Activated naive CD8-positive, alpha-beta T cell treated with anti-CD3 and anti-CD28 coated beads, Interleukin-2, amount 50 U/mL, for 24 hours (primary cell): Measurements from ENCODE around the gene CNOT8.

Experiments
- ATAC-seq: fragments of 150-1000 bp; cut with Tn5 transposase; one replicate; pipeline ENCODE4 v1.10.0; 2021
- DNase-seq: peaks from one replicate; pipeline ENCODE4 v3.0.0; 2021
- H3K27ac Mint-ChIP-seq: one replicate; pipeline ENCODE4 v1.8.0; 2021; ENCODE audit warnings: mild to moderate bottlenecking, mixed read lengths
- H3K27me3 Mint-ChIP-seq: one replicate; pipeline ENCODE4 v1.8.0; 2021; ENCODE audit warnings: mixed read lengths
- H3K36me3 Mint-ChIP-seq: one replicate; pipeline ENCODE4 v1.8.0; 2021; ENCODE audit warnings: low read depth, mixed read lengths
- H3K4me1 Mint-ChIP-seq: one replicate; pipeline ENCODE4 v1.8.0; 2021; ENCODE audit warnings: mixed read lengths
- H3K4me3 Mint-ChIP-seq: one replicate; pipeline ENCODE4 v1.8.0; 2021; ENCODE audit warnings: mild to moderate bottlenecking, moderate library complexity, mixed read lengths
- H3K9me3 Mint-ChIP-seq: one replicate; pipeline ENCODE4 v1.8.0; 2021; ENCODE audit warnings: mixed read lengths

The CNOT8 gene

GRCh38 chr5:154844809-154845208, 13.6 kb upstream of the CNOT8 start:
- H3K27ac Mint-ChIP-seq, result no peak overlapping the region
- no peaks in the 10 kb centered on the region for H3K36me3 Mint-ChIP-seq
- no peaks in the 10 kb centered on the region for H3K9me3 Mint-ChIP-seq
- DNase-seq (no peak), ATAC-seq (no peak)
- no peak overlapping the region for H3K4me3 Mint-ChIP-seq
- peaks cover 4% of the 10 kb centered on the region for H3K4me1 Mint-ChIP-seq
- no peaks in the 10 kb centered on the region for H3K27me3 Mint-ChIP-seq

- ATAC-seq, result no peak
- no peaks in the 10 kb centered on the region for H3K27me3 Mint-ChIP-seq
These were observed 9.1 kb upstream of the CNOT8 start for GRCh38 chr5:154849264-154849785.

DNA sequence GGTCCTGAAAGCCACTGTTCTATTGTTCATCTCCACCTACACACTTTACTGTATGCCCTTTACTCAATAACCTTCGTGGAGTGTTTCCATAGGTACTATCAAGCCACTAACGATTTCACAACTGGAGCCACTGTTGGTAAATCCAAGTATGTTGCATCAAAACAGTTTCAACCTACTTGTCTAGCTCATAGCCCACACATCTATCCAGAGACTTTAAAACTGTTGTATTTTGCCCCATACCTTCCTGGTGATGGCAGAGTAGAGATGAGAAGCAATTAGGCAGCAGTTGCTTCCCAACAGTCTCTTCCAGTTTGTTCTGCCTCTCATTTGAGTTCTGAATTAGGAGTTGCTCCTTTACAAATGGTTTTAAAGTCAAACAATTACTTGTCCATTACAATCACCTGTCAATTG, 8.6 kb upstream of the CNOT8 start:
- DNase-seq (no peak), ATAC-seq (peak; percentile 65)
- Mint-ChIP-seq H3K27me3 (no peaks in the 10 kb centered on the region), H3K4me3 (no peak overlapping the region), H3K9me3 (no peaks in the 10 kb centered on the region), H3K4me1 (peaks cover 12% of the 10 kb centered on the region), H3K36me3 (no peaks in the 10 kb centered on the region), H3K27ac (no peak overlapping the region)

More at GRCh38 chr5:154849264-154849785, 9.1 kb upstream of the CNOT8 start:
- no peak overlapping the region for H3K4me3 Mint-ChIP-seq
- no peaks in the 10 kb centered on the region for H3K36me3 Mint-ChIP-seq
- no peak overlapping the region for H3K27ac Mint-ChIP-seq
- H3K4me1 Mint-ChIP-seq, result peaks cover 12% of the 10 kb centered on the region
- DNase-seq, result no peak
- H3K9me3 Mint-ChIP-seq, result no peaks in the 10 kb centered on the region

DNA sequence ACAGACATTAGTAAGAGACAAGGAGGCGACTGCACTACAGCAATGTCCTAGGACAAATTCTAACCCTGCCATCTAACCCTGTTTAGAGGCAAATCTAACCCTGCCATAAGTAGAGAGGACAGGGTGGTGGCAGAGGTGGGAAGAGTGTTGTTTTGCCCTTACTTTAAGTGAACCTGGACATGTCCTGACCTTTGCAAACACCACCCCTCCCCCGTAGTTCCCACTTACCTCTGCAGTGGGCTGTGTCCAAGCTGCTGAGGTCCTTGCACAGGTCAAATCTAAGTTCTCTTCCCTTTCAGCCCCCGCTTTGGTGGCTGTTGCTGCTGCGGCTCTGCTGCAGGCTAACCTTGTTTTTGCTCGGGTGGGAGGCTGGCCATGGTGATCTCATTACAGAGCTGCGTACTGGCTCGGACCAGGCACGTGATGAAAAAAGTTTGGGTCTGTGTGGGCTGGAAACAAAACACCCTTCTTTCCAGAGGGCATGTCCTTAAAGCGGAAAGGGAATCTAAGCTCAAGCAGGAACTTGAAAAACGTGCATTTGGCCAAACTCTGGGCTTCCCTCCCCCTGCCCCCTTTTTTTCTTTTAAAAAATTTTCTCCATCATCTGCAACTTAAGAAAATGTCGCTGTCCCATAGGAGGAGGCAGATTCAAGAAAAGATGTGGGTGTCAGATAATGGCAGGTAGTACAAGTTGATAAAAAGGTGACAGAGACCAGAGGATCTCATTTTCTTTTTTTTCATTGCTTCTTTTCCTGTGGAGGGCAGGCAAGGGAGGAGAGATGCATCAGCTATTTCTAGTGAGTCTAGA, 8.0 kb upstream of the CNOT8 start, which contains the start of gene FAXDC2:
TSS of gene FAXDC2 (minus strand) at position 349 of the 808 bp plus-strand sequence. CDS start 12,425 bp downstream, outside the sequence.
- Mint-ChIP-seq H3K4me3 (no peak within 1 kb of the TSS), H3K27me3 (no peaks in the 10 kb centered on the region), H3K4me1 (peaks cover 12% of the 10 kb centered on the region), H3K36me3 (no peaks in the 10 kb centered on the region), H3K9me3 (no peaks in the 10 kb centered on the region), H3K27ac (no peak within 1 kb of the TSS)
- DNase-seq, result no peak
- ATAC-seq, result peak; percentile 12

DNA sequence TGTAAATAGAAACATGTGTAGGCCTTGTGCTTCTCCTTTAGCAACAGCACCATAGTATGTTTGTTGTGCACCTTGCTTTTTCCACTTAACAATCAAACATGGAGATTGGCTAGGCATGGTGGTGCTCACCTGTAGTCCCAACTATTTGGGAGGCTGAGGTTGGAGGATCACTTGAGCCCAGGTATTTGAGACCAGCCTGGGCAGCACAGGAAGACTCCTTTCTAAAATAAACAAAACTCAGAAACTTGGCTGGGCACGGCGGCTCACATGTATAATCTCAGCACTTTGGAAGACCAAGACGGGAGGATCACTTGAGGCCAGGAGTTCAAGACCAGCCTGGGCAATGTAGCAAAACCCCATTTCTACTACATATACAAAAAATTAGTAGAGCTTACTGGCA, 7.1 kb upstream of the CNOT8 start:
- no peak for ATAC-seq

GRCh38 chr5:154857530-154858296, 714 bp upstream of the CNOT8 start:
- no peaks in the 10 kb centered on the region for H3K9me3 Mint-ChIP-seq
- DNase-seq (peak; percentile 86), ATAC-seq (peak; percentile 58)
- H3K27me3 Mint-ChIP-seq, result no peaks in the 10 kb centered on the region
- H3K36me3 Mint-ChIP-seq, result peaks cover 12% of the 10 kb centered on the region
- H3K4me3 Mint-ChIP-seq, result peak overlapping the region; percentile 99
- H3K4me1 Mint-ChIP-seq, result peaks cover 40% of the 10 kb centered on the region
- H3K27ac Mint-ChIP-seq, result peak overlapping the region; percentile 99

More for the DNA sequence above, 7.1 kb upstream of the CNOT8 start:
- H3K4me1 Mint-ChIP-seq, result peaks cover 12% of the 10 kb centered on the region
- no peaks in the 10 kb centered on the region for H3K36me3 Mint-ChIP-seq
- H3K9me3 Mint-ChIP-seq, result no peaks in the 10 kb centered on the region
- H3K27ac Mint-ChIP-seq, result no peak overlapping the region
- no peak for DNase-seq
- H3K27me3 Mint-ChIP-seq, result no peaks in the 10 kb centered on the region
- no peak overlapping the region for H3K4me3 Mint-ChIP-seq

DNA sequence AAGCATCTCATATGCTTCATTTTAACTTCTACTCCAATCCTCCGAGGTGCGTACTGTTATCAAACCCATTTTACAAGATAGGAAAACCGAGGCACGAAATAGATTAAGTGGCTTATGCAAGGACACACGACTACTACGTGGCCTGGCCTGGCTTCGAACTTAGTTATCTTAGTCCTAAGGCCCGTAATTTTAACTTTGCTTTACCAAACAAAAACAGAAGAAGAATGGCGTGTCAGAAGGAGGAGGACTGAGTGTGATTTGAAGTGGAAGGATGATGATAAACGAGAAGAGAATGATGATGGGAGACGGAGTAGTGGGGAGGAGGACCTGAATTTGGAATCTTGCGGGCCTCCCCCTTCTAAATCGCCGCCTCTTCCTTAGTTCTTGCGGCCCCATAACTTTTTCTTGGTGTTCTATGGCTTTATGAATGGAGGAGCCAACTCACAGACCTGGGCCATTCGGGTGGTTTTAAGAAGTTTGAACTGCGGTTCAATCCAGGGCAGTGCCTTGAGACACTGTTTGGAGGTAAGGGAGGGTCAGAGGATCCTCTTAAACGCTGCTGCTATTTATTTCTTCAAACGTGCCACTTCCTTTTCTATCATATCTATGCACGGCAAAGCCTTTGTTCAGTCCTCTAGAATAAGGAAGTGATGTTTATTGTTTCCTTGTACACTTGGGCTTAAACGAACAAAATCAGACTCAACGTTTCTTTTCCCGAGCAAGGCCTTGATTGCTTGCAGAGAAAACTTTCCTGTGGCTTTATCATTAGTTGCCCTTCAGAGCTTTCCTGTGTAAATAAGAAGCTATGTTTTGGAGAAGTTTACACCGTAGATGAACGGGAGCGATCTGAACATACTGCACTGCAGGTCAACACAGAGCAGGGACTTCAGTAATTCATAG, 795 bp downstream of the CNOT8 start:
- H3K4me1 Mint-ChIP-seq, result peaks cover 48% of the 10 kb centered on the region
- DNase-seq (peak; percentile 7), ATAC-seq (no peak)
- peaks cover 24% of the 10 kb centered on the region for H3K36me3 Mint-ChIP-seq
- peak overlapping the region; percentile 99 for H3K4me3 Mint-ChIP-seq
- H3K27me3 Mint-ChIP-seq, result no peaks in the 10 kb centered on the region
- peak overlapping the region; percentile 99 for H3K27ac Mint-ChIP-seq
- no peaks in the 10 kb centered on the region for H3K9me3 Mint-ChIP-seq

DNA sequence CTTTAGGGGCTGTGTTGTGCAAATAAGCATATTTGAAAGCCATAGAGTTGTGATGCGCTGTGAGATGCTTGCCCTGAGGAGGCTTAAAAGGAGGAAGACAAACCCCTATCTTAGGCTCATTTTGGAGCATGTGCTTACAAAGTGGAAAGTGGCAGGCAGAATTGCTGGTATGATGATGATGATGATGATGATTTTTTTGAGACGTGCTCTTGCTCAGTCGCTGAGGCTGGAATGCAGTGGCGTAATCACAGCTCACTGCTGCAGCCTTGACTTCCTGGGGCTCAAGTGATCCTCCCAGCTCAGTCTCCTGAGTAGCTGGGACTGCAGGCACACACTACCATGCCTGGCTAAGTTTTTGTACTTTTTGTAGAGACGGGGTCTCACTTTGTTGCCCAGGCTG, 1.7 kb downstream of the CNOT8 start:
- H3K27me3 Mint-ChIP-seq, result no peaks in the 10 kb centered on the region
- H3K27ac Mint-ChIP-seq, result peak overlapping the region; percentile 99
- H3K4me1 Mint-ChIP-seq, result peaks cover 56% of the 10 kb centered on the region
- H3K4me3 Mint-ChIP-seq, result peak overlapping the region; percentile 99
- peaks cover 31% of the 10 kb centered on the region for H3K36me3 Mint-ChIP-seq
- ATAC-seq (no peak), DNase-seq (peak; percentile 13)
- H3K9me3 Mint-ChIP-seq, result no peaks in the 10 kb centered on the region

- ATAC-seq (no peak), DNase-seq (no peak)
- Mint-ChIP-seq H3K27me3 (no peaks in the 10 kb centered on the region), H3K9me3 (no peaks in the 10 kb centered on the region), H3K27ac (peak overlapping the region; percentile 99), H3K4me1 (peaks cover 62% of the 10 kb centered on the region), H3K36me3 (peaks cover 38% of the 10 kb centered on the region), H3K4me3 (peak overlapping the region; percentile 99)
These were observed 2.3 kb downstream of the CNOT8 start for GRCh38 chr5:154860765-154861164.

DNA sequence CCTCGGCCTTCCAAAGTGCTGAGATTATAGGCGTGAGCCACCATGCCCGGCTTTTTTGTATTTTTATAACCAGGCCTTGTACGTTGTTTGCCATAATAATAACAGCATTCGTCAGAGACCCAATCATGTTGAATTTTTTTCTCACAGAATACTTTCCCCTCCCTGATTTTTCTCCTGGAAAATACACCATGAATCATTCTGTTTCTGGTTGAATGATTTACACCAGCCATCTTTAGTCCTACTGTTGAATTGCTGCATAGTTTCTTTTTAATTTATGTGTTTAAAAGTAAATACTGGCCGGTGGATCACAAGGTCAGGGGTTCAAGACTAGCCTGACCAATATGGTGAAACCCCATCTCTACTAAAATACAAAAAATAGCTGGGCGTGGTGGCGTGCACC, 3.5 kb downstream of the CNOT8 start:
- Mint-ChIP-seq H3K27ac (no peak overlapping the region), H3K4me3 (no peak overlapping the region), H3K9me3 (no peaks in the 10 kb centered on the region), H3K36me3 (peaks cover 47% of the 10 kb centered on the region), H3K27me3 (no peaks in the 10 kb centered on the region), H3K4me1 (peaks cover 69% of the 10 kb centered on the region)
- no peak for ATAC-seq
- DNase-seq, result no peak

- ATAC-seq, result no peak
- peak overlapping the region; percentile 28 for H3K27ac Mint-ChIP-seq
- H3K36me3 Mint-ChIP-seq, result peaks cover 50% of the 10 kb centered on the region
- peaks cover 70% of the 10 kb centered on the region for H3K4me1 Mint-ChIP-seq
- no peak overlapping the region for H3K4me3 Mint-ChIP-seq
- H3K27me3 Mint-ChIP-seq, result no peaks in the 10 kb centered on the region
- no peaks in the 10 kb centered on the region for H3K9me3 Mint-ChIP-seq
- no peak for DNase-seq
These were observed 4.3 kb downstream of the CNOT8 start for GRCh38 chr5:154862766-154863165.

DNA sequence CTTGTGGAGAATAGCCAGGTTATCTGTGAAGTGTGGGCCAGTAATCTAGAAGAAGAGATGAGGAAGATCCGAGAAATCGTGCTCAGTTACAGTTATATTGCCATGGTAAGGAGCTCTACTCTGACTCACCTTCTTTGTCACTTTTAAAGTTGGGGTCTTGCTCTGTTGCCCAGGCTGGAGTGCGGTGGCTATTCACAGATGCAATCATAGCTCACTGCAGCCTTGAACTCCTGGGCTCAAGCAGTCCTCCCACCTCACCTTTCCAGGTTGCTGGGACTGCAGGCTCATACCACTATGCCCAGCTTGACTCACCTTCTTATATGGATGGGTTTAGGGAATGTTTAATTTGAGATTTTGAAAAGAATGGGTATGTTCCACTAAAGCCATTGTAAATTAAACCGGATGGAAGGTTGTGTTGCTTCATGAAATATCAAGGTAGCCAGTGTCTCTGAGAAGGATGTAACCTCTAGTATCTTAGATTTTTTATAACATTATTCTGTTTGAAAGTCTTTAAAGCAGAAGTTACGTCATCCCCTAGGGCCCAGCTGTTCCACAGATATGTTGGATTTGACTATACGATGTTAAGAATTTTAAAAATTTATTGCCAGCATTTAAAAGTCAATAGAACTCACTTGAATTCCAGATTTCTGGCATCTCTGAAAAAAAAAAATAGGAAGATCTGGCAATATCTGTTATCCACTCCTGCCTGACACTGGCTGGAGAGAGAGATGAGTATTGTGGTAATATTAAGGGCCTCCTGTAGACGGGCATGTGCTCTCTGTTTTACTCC, 5.1 kb downstream of the CNOT8 start:
- Mint-ChIP-seq H3K4me3 (no peak overlapping the region), H3K4me1 (peaks cover 70% of the 10 kb centered on the region), H3K9me3 (no peaks in the 10 kb centered on the region), H3K27me3 (no peaks in the 10 kb centered on the region), H3K36me3 (peaks cover 51% of the 10 kb centered on the region), H3K27ac (no peak overlapping the region)
- ATAC-seq (no peak), DNase-seq (no peak)

GRCh38 chr5:154865466-154866184, 7.2 kb downstream of the CNOT8 start:
- H3K27me3 Mint-ChIP-seq, result no peaks in the 10 kb centered on the region
- H3K27ac Mint-ChIP-seq, result peak overlapping the region; percentile 52
- no peaks in the 10 kb centered on the region for H3K9me3 Mint-ChIP-seq
- peaks cover 56% of the 10 kb centered on the region for H3K4me1 Mint-ChIP-seq
- ATAC-seq, result peak; percentile 66
- peaks cover 55% of the 10 kb centered on the region for H3K36me3 Mint-ChIP-seq
- H3K4me3 Mint-ChIP-seq, result no peak overlapping the region
- no peak for DNase-seq
